Measurements from ENCODE around the gene MRPS31. TPM values are rescaled to one million over a fixed set of nuclear protein-coding genes. Genes with fewer than 3 reads are reported as not detected.

MRPS31 gene
- total and polyA plus RNA-seq, 10 of the 15 experiments (the other 5 are each of a cell fraction or from before 2014, with no cell fraction given) = 20.3 to 60.9 (median 43.1) TPM

DNA sequence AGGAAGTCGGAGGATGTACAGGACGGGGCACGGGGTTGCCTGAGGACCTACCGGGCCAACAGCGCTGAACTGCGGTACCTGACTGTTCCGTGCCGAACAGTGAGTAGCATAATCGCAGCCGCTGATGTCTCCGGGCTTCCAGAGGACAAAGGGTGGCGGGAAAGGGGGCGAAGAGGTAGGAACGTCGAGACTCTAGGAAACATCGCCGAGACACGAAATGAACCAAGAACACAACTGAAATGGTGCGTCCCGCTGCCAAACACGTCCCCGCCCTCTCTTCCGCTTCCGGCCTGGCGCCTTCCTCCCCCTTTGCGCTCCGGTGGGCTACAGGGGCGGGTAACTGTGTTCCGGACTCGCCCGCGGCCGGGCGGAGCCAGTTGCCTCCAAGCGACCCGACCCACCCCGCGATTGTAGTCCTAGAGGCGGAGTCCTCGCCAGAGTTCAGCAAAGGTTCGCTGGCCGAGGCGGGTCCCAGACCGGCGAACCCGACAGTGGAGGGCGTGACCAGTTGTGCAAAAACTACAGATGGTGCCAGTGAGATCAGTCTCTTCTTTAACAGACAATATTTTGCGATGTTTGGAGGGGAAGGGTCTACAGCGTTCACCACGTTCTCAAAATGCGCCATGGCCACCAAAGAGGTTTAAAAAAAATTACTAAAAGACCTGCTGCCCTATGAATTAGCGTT, at the start of gene MRPS31 (continued):
- TF ChIP-seq IKZF1 (conservative IDR thresholded peaks at IDR 0.05) (peak; percentile 93), MEF2B (IDR thresholded peaks at IDR 0.05; ENCODE audit: partially characterized antibody, poor library complexity, severe bottlenecking) (peak; percentile 51), JUND (IDR thresholded peaks at IDR 0.05; ENCODE audit: low read depth, low read length) (no peak), SUPT20H (IDR thresholded peaks at IDR 0.05; ENCODE audit: borderline replicate concordance, control insufficient read depth, low read depth, low read length) (no peak), NR2F1 (conservative IDR thresholded peaks at IDR 0.05) (peak; percentile 73), RELA (IDR thresholded peaks at IDR 0.05; ENCODE audit: borderline replicate concordance, partially characterized antibody) (peak; percentile 97), MTA3 (IDR thresholded peaks at IDR 0.05; ENCODE audit: borderline replicate concordance, low read length) (peak; percentile 62; the same call in 1 of the 2 replicates), FOXM1 (IDR thresholded peaks at IDR 0.05; ENCODE audit: low read depth, low read length) (0 out of 2 replicates have a peak, but pooled peaks have one; percentile 33), SMARCA5 (IDR thresholded peaks at IDR 0.05) (peak; percentile 92), MXI1 (IDR thresholded peaks at IDR 0.05; ENCODE audit: low read depth, low read length) (peak; percentile 75), NKRF (conservative IDR thresholded peaks at IDR 0.05) (peak; percentile 75; the same call in 1 of the 2 replicates), IRF3 (IDR thresholded peaks at IDR 0.05) (peak; percentile 64; the same call in 1 of the 2 replicates), HCFC1 (IDR thresholded peaks at IDR 0.05; ENCODE audit: low read length) (peak; percentile 95), SMAD1 (IDR thresholded peaks at IDR 0.05; ENCODE audit: low read depth, partially characterized antibody) (peak; percentile 61), HDAC6 (IDR thresholded peaks at IDR 0.05; ENCODE audit: unreplicated experiment) (no peak), SUZ12 (IDR thresholded peaks at IDR 0.05; ENCODE audit: unreplicated experiment) (no peak), CBFB (IDR thresholded peaks at IDR 0.05; ENCODE audit: low read depth) (peak; percentile 58; the same call in 1 of the 2 replicates), PAX5 (IDR thresholded peaks at IDR 0.05; ENCODE audit: borderline replicate concordance, low read depth, low read length) (peak; percentile 85), POLR2A (IDR thresholded peaks at IDR 0.05; ENCODE audit: low read depth, low read length) (peak; percentile 94), SMAD5 (IDR thresholded peaks at IDR 0.05; ENCODE audit: low read depth) (peak; percentile 89), SIN3A (IDR thresholded peaks at IDR 0.05; ENCODE audit: low read depth, low read length) (no peak), CBX3 (IDR thresholded peaks at IDR 0.05; ENCODE audit: borderline replicate concordance, low read depth) (no peak), FOXK2 (IDR thresholded peaks at IDR 0.05) (no peak; the same call in 1 of the 2 replicates), MYC (IDR thresholded peaks at IDR 0.05; ENCODE audit: insufficient read depth, insufficient read length, insufficient replicate concordance, low read length, severe bottlenecking) (no peak), SMC3 (IDR thresholded peaks at IDR 0.05; ENCODE audit: borderline replicate concordance, low read length) (no peak), GABPA (IDR thresholded peaks at IDR 0.05; ENCODE audit: low read depth) (peak; percentile 100), BCL11A (IDR thresholded peaks at IDR 0.05; ENCODE audit: low read depth, low read length) (no peak), WRNIP1 (IDR thresholded peaks at IDR 0.05; ENCODE audit: borderline replicate concordance, low read depth, low read length) (peak; percentile 98), RAD21 (IDR thresholded peaks at IDR 0.05; ENCODE audit: insufficient read depth, low read depth, low read length) (no peak)
- TF ChIP-seq, protein P1, sequence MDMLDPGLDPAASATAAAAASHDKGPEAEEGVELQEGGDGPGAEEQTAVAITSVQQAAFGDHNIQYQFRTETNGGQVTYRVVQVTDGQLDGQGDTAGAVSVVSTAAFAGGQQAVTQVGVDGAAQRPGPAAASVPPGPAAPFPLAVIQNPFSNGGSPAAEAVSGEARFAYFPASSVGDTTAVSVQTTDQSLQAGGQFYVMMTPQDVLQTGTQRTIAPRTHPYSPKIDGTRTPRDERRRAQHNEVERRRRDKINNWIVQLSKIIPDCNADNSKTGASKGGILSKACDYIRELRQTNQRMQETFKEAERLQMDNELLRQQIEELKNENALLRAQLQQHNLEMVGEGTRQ (IDR thresholded peaks at IDR 0.05; ENCODE audit: borderline replicate concordance, low read depth, low read length) = no peak
